Tibial nerve (tissue), 4 donors: ENCODE results near the gene ATAD3B.

Source experiments
- EP300 ChIP-seq, 2 donors: sonication (generic); formaldehyde crosslinking; IDR thresholded peaks; one replicate each; pipeline ENCODE4 v1.6.1; 2017; ENCODE audit warnings: antibody characterized with exemption in 2 of 2, mild to moderate bottlenecking in 1 of 2
- POLR2A ChIP-seq, 2 donors: fragments of 450-650 bp; IDR thresholded peaks; one replicate each; pipeline ENCODE4 v1.6.1; 2017; ENCODE audit warnings: antibody characterized with exemption in 2 of 2, mild to moderate bottlenecking in 2 of 2, moderate library complexity in 2 of 2
- TF ChIP-seq, protein P1 (sequence below), 5 experiments: fragments of 200-600 bp in 3 of 5; fragments of 450-650 bp in 2 of 5; sonication (generic) in 3 of 5; IDR thresholded peaks; one replicate each; pipeline ENCODE4 v1.5.1; 2016 to 2019; ENCODE audit warnings: antibody characterized with exemption in 5 of 5, mild to moderate bottlenecking in 3 of 5, moderate library complexity in 2 of 5

DNA sequence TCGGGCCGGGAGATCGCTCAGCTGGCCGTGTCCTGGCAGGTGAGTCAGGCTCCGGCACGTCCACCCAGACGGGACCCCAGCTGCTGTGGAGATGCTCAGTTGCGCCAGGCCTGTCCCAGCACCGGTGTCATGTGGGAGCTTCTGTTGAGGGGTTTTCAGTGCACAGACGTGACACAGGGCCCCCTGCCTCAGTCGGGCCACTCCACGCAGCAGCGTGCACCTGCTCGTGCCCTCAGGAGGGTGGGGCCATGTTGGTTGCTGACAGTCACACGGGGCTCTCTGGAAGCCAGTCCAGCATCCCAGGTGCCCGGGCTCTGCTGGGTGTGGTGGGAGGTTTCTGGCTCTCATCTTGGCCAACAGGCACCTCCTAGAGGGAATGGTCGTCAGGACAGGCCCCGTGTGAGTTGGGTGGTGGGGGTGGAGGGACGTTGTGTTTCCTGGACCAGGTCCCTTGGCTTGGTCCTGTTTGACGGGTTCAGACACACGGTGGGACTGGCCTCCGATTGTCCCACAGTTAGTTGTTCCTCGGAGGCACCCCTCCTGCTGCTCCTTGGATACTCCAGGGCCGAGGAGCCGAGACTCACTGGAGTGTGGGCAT is 19.2 kb downstream of the ATAD3B start:
- TF ChIP-seq POLR2A (IDR thresholded peaks at IDR 0.05) (no peak), EP300 (IDR thresholded peaks at IDR 0.05) (no peak)
- TF ChIP-seq, protein P1, sequence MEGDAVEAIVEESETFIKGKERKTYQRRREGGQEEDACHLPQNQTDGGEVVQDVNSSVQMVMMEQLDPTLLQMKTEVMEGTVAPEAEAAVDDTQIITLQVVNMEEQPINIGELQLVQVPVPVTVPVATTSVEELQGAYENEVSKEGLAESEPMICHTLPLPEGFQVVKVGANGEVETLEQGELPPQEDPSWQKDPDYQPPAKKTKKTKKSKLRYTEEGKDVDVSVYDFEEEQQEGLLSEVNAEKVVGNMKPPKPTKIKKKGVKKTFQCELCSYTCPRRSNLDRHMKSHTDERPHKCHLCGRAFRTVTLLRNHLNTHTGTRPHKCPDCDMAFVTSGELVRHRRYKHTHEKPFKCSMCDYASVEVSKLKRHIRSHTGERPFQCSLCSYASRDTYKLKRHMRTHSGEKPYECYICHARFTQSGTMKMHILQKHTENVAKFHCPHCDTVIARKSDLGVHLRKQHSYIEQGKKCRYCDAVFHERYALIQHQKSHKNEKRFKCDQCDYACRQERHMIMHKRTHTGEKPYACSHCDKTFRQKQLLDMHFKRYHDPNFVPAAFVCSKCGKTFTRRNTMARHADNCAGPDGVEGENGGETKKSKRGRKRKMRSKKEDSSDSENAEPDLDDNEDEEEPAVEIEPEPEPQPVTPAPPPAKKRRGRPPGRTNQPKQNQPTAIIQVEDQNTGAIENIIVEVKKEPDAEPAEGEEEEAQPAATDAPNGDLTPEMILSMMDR (IDR thresholded peaks at IDR 0.05) = no peak
